HL-60 (cell line): Measurements from ENCODE around the gene LRP5.

Source experiments
- CTCF ChIP-seq: IDR thresholded peaks from one replicate; pipeline ENCODE4 v1.5.1; 2011; ENCODE audit warnings: low read length, control low read depth, inconsistent platforms; ENCODE audit not compliant: insufficient read depth
- GABPA ChIP-seq: IDR thresholded peaks from 2 replicates; pipeline ENCODE4 v1.6.1; 2012; ENCODE audit warnings: low read depth
- POLR2AphosphoS5 ChIP-seq: IDR thresholded peaks from 2 replicates; pipeline ENCODE4 v1.6.1; 2012; ENCODE audit warnings: low read depth

- no peak for TF ChIP-seq CTCF
- peak; percentile 73; the same call in 1 of the 2 replicates for TF ChIP-seq POLR2AphosphoS5
- TF ChIP-seq GABPA, result no peak
Measured at GRCh38 chr11:68460741-68461574, 148.6 kb downstream of the LRP5 start, which contains the start of gene PPP6R3.
